HepG2 (cell line): ENCODE results near the gene BAHCC1. TPM values are rescaled to one million over a fixed set of nuclear protein-coding genes. Genes with fewer than 3 reads are reported as not detected.
A peak's percentile ranks its signal among the peaks of the same experiment; 100 is the strongest.

ENCODE experiments used
- BORCS8-MEF2B ChIP-seq: sonication (generic); formaldehyde crosslinking; IDR thresholded peaks from 2 replicates; pipeline ENCODE4 v1.8.0; 2022; ENCODE audit warnings: mild to moderate bottlenecking, missing genetic modification reagents
- DMAP1 ChIP-seq: IDR thresholded peaks from 2 replicates; pipeline ENCODE4 v1.6.1; 2016
- DPF2 ChIP-seq: sonication (generic); formaldehyde crosslinking; IDR thresholded peaks from 2 replicates; pipeline ENCODE4 v1.4.0; 2020; ENCODE audit warnings: mild to moderate bottlenecking, low read depth, missing genetic modification reagents, borderline replicate concordance
- FIP1L1 ChIP-seq: fragments of 200-400 bp; formaldehyde crosslinking; IDR thresholded peaks from 2 replicates; pipeline ENCODE4 v1.6.1; 2018; ENCODE audit warnings: low read depth, mild to moderate bottlenecking, low read length, moderate library complexity, borderline replicate concordance; ENCODE audit not compliant: insufficient read depth
- KDM5B ChIP-seq: sonication (generic); formaldehyde crosslinking; IDR thresholded peaks from 2 replicates; pipeline ENCODE4 v1.4.0; 2020; ENCODE audit warnings: missing genetic modification reagents, mild to moderate bottlenecking, borderline replicate concordance
- KLF15 ChIP-seq: sonication (generic); formaldehyde crosslinking; IDR thresholded peaks from 2 replicates; pipeline ENCODE4 v1.8.1; 2023; ENCODE audit warnings: borderline replicate concordance, mild to moderate bottlenecking, inconsistent platforms, missing genetic modification reagents, mixed read lengths
- NR2F1 ChIP-seq, 2 experiments: fragments of 450-650 bp in 1 of 2; formaldehyde crosslinking in 1 of 2; IDR thresholded peaks; 2 replicates each; pipeline versions ENCODE4 v1.5.0 to v1.6.1; 2016 to 2020; ENCODE audit warnings: mild to moderate bottlenecking in 1 of 2, missing compliant biosample characterization in 1 of 2, missing genetic modification reagents in 1 of 2, moderate library complexity in 1 of 2
- PHB2 ChIP-seq: fragments of 450-650 bp; IDR thresholded peaks from 2 replicates; pipeline ENCODE4 v1.6.1; 2018; ENCODE audit not compliant: partially characterized antibody
- PHF20 ChIP-seq: sonication (generic); formaldehyde crosslinking; IDR thresholded peaks from 2 replicates; pipeline ENCODE4 v1.5.0; 2020; ENCODE audit warnings: mild to moderate bottlenecking, missing genetic modification reagents
- TBP ChIP-seq: sonication (generic); formaldehyde crosslinking; IDR thresholded peaks from 2 replicates; pipeline ENCODE4 v1.5.0; 2020; ENCODE audit warnings: missing genetic modification reagents
- ZC3H13 ChIP-seq: sonication (generic); formaldehyde crosslinking; IDR thresholded peaks from 2 replicates; pipeline ENCODE4 v1.8.1; 2023; ENCODE audit warnings: mild to moderate bottlenecking, missing genetic modification reagents, moderate library complexity
- ZNF121 ChIP-seq: sonication (generic); formaldehyde crosslinking; IDR thresholded peaks from 2 replicates; pipeline ENCODE4 v1.5.0; 2020; ENCODE audit warnings: mild to moderate bottlenecking, missing genetic modification reagents
- ZNF337 ChIP-seq: sonication (generic); formaldehyde crosslinking; IDR thresholded peaks from 2 replicates; pipeline ENCODE4 v1.5.1; 2020; ENCODE audit warnings: missing genetic modification reagents, low read depth, mild to moderate bottlenecking, borderline replicate concordance
- polyA plus RNA-seq, 8 experiments: library from polyadenylated mRNA; depleted of rRNA in 3 of 8; stranded (reverse) in 7 of 8; unstranded in 1 of 8; fragments of >200 nt; fragmentation: Illumina TruSeq in 4 of 8; extraction: Trizol in 4 of 8; gene quantifications; 2 replicates each; pipeline versions ENCODE4 v1.2.1 to v1.2.3, GENCODE V29; 2011 to 2016; ENCODE audit warnings: low read depth in 4 of 8, missing spikeins in 1 of 8, mixed read lengths in 1 of 8; ENCODE audit not compliant: insufficient read depth in 1 of 8
- total RNA-seq, 5 experiments: library from RNA; depleted of rRNA; stranded (reverse); fragments of >200 nt; fragmentation: Illumina TruSeq; extraction: Trizol; gene quantifications; 2 replicates each; pipeline ENCODE4 v1.2.3, GENCODE V29; 2016; ENCODE audit warnings: low read depth in 1 of 5
- TF ChIP-seq, protein P1 (sequence below): sonication (generic); formaldehyde crosslinking; IDR thresholded peaks from 2 replicates; pipeline ENCODE4 v1.4.0; 2020; ENCODE audit warnings: missing genetic modification reagents
- TF ChIP-seq, protein P2 (sequence below): sonication (generic); formaldehyde crosslinking; IDR thresholded peaks from 2 replicates; pipeline ENCODE4 v1.4.0; 2020; ENCODE audit warnings: low read depth, mild to moderate bottlenecking, missing genetic modification reagents
- TF ChIP-seq, protein P3 (sequence below): sonication (generic); formaldehyde crosslinking; IDR thresholded peaks from 2 replicates; pipeline ENCODE4 v1.8.1; 2022; ENCODE audit warnings: low read depth, mild to moderate bottlenecking, missing genetic modification reagents
- TF ChIP-seq, protein P4 (sequence below): sonication (generic); formaldehyde crosslinking; IDR thresholded peaks from 2 replicates; pipeline ENCODE4 v1.5.0; 2020; ENCODE audit warnings: mild to moderate bottlenecking, missing genetic modification reagents, moderate library complexity

The BAHCC1 gene
- total and polyA plus RNA-seq, 2 of the 13 experiments (the other 11 are each of a cell fraction or from before 2014, with no cell fraction given), result 1.4 to 1.7 TPM

DNA sequence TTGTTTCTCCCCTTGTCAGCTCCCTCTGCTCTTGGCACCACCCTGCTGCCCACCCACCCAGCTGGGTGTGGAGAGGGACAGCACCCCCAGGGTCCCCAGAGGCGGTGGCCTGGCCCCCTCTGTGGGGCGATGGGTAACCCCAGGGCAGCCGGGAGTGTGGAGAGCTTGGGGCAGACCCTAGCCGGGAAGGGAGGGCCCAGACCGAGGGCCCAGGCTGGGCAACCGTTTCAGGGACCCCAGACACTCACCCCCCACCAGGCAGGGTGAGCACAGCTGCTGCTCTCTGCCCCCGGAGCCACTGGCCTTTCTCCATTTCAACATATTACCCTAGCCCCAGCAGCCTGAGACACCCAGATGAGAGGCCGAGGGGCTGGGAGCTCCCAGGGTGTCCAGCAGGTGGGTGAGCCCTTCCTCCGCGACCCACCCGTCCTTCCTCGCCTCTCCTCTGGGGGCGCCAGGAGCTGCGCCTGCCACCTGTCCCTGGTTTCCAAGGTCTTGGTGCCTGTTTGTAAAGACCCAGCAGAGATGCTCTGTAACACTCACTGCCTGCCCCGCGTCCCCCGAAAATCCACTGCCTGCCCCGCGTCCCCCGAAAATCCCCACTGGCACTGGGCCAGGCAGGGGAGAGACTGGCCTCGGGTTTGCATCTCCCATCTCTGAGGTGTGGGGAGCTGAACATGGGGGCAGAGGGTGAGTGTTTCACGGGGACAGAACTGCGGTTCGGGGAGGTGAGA, 45.4 kb downstream of the BAHCC1 start (continued):
- TF ChIP-seq, protein P1, sequence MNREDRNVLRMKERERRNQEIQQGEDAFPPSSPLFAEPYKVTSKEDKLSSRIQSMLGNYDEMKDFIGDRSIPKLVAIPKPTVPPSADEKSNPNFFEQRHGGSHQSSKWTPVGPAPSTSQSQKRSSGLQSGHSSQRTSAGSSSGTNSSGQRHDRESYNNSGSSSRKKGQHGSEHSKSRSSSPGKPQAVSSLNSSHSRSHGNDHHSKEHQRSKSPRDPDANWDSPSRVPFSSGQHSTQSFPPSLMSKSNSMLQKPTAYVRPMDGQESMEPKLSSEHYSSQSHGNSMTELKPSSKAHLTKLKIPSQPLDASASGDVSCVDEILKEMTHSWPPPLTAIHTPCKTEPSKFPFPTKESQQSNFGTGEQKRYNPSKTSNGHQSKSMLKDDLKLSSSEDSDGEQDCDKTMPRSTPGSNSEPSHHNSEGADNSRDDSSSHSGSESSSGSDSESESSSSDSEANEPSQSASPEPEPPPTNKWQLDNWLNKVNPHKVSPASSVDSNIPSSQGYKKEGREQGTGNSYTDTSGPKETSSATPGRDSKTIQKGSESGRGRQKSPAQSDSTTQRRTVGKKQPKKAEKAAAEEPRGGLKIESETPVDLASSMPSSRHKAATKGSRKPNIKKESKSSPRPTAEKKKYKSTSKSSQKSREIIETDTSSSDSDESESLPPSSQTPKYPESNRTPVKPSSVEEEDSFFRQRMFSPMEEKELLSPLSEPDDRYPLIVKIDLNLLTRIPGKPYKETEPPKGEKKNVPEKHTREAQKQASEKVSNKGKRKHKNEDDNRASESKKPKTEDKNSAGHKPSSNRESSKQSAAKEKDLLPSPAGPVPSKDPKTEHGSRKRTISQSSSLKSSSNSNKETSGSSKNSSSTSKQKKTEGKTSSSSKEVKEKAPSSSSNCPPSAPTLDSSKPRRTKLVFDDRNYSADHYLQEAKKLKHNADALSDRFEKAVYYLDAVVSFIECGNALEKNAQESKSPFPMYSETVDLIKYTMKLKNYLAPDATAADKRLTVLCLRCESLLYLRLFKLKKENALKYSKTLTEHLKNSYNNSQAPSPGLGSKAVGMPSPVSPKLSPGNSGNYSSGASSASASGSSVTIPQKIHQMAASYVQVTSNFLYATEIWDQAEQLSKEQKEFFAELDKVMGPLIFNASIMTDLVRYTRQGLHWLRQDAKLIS, result no peak
- TF ChIP-seq KDM5B (CRISPR knock-in tag), result no peak
- no peak for TF ChIP-seq ZC3H13 (CRISPR knock-in tag)
- no peak for TF ChIP-seq ZNF121 (CRISPR knock-in tag)
- no peak for TF ChIP-seq DPF2 (CRISPR knock-in tag)
- no peak for TF ChIP-seq ZNF337 (CRISPR knock-in tag)
- TF ChIP-seq PHF20 (CRISPR knock-in tag), result no peak
- TF ChIP-seq, protein P2, sequence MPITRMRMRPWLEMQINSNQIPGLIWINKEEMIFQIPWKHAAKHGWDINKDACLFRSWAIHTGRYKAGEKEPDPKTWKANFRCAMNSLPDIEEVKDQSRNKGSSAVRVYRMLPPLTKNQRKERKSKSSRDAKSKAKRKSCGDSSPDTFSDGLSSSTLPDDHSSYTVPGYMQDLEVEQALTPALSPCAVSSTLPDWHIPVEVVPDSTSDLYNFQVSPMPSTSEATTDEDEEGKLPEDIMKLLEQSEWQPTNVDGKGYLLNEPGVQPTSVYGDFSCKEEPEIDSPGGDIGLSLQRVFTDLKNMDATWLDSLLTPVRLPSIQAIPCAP, result no peak
- TF ChIP-seq DMAP1 (CRISPR knock-in tag), result no peak
- TF ChIP-seq, protein P3, sequence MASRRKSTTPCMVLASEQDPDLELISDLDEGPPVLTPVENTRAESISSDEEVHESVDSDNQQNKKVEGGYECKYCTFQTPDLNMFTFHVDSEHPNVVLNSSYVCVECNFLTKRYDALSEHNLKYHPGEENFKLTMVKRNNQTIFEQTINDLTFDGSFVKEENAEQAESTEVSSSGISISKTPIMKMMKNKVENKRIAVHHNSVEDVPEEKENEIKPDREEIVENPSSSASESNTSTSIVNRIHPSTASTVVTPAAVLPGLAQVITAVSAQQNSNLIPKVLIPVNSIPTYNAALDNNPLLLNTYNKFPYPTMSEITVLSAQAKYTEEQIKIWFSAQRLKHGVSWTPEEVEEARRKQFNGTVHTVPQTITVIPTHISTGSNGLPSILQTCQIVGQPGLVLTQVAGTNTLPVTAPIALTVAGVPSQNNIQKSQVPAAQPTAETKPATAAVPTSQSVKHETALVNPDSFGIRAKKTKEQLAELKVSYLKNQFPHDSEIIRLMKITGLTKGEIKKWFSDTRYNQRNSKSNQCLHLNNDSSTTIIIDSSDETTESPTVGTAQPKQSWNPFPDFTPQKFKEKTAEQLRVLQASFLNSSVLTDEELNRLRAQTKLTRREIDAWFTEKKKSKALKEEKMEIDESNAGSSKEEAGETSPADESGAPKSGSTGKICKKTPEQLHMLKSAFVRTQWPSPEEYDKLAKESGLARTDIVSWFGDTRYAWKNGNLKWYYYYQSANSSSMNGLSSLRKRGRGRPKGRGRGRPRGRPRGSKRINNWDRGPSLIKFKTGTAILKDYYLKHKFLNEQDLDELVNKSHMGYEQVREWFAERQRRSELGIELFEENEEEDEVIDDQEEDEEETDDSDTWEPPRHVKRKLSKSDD (CRISPR knock-in tag), result no peak
- no peak for TF ChIP-seq PHB2
- TF ChIP-seq, protein P4, sequence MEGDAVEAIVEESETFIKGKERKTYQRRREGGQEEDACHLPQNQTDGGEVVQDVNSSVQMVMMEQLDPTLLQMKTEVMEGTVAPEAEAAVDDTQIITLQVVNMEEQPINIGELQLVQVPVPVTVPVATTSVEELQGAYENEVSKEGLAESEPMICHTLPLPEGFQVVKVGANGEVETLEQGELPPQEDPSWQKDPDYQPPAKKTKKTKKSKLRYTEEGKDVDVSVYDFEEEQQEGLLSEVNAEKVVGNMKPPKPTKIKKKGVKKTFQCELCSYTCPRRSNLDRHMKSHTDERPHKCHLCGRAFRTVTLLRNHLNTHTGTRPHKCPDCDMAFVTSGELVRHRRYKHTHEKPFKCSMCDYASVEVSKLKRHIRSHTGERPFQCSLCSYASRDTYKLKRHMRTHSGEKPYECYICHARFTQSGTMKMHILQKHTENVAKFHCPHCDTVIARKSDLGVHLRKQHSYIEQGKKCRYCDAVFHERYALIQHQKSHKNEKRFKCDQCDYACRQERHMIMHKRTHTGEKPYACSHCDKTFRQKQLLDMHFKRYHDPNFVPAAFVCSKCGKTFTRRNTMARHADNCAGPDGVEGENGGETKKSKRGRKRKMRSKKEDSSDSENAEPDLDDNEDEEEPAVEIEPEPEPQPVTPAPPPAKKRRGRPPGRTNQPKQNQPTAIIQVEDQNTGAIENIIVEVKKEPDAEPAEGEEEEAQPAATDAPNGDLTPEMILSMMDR (CRISPR knock-in tag), result peak; percentile 83
- TF ChIP-seq FIP1L1, result no peak
- TF ChIP-seq BORCS8-MEF2B (CRISPR knock-in tag), result peak; percentile 19; the same call in 1 of the 2 replicates
- TF ChIP-seq KLF15, result no peak
- TF ChIP-seq TBP (CRISPR knock-in tag), result no peak
- no peak for TF ChIP-seq NR2F1 (CRISPR knock-in tag; IDR thresholded peaks at IDR 0.05)
